ENCODE measurements around the gene ATXN1.

GRCh38 chr6:16362296-16362695, 399.0 kb downstream of the ATXN1 start:
- TF ChIP-seq ZFP3 (CRISPR knock-in tag; IDR thresholded peaks at IDR 0.05) (no peak), PPARA (CRISPR knock-in tag; IDR thresholded peaks at IDR 0.05; ENCODE audit: borderline replicate concordance) (no peak), ZFP30 (CRISPR knock-in tag; IDR thresholded peaks at IDR 0.05) (no peak), TOX (CRISPR knock-in tag; IDR thresholded peaks at IDR 0.05; ENCODE audit: borderline replicate concordance) (no peak), ESRRG (CRISPR knock-in tag; IDR thresholded peaks at IDR 0.05) (no peak), POU6F1 (CRISPR knock-in tag; IDR thresholded peaks at IDR 0.05; ENCODE audit: borderline replicate concordance, low read depth) (no peak), ARNTL (CRISPR knock-in tag; IDR thresholded peaks at IDR 0.05; ENCODE audit: borderline replicate concordance, low read depth) (no peak), CSDC2 (CRISPR knock-in tag; IDR thresholded peaks at IDR 0.05) (no peak), PATZ1 (CRISPR knock-in tag; IDR thresholded peaks at IDR 0.05; ENCODE audit: borderline replicate concordance) (no peak)
